Measurements from ENCODE around the gene EMC9.

EMC9 gene

DNA sequence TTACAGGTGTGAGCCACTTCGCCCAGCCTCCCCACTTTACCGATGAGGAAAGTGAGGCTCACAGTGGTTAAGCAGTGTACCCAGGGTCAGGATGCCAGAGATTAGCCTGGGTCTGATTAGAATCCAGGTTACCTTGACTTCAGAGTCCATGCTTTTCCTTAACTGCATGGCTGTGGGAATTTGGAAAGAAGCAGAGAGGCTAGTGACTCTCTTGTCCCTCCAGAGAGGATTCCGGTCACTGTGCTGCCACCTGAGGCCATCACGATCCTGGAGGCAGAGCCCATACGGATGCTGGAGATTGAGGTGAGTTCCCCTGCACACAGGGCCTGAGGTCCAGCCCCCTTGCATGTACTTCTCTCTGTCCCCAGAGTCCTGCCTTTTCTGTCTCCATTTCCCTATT is 35.2 kb upstream of the EMC9 start:
- DNase-seq: no peak

DNA sequence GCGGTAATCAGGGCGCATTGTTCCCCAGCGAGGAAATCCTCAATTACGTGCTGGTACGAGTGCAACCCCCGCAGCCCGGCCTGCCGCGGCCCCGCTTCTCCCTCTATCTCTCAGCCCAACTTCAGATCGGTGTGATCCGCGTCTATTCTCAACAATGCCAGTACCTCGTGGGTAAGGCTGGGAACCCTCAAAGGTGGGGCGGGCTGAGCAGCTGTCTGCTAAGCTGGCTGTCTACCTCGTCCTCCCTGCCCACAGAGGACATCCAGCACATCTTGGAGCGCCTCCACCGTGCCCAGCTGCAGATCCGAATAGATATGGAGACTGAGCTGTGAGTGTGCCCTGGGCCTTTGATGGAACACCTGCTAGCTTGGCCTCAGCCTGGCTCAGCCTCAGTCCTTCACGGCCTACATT is 31.5 kb upstream of the EMC9 start:
- DNase-seq: peak in 1 of 3 experiments; percentile 49

DNA sequence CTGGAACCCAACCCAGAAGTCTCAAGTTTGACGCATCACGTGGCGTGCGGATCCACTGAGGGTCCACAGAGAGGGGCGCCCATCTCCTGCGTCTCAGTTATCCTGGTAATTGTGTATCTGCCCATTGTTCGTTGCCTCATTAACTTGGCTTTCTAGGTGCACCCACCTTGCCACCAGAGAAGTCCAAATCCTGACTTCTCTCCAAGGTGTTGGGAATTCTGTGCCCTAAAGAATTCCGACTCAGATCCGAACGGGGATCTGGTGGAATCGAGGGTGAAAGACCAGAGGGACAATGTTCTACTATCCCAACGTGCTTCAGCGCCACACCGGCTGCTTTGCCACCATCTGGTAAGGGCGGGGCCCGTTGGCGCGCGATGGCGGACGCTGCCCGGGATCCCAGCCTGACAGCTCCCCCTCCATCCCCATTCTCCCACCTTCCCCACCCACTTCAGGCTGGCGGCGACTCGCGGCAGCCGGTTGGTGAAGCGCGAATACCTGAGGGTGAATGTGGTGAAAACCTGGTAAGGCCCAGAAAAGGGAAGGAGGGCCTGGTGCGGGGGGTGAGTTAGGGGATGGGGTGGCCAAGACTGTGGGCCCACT is 31.0 kb upstream of the EMC9 start:
- peak; percentile 37 to 59 (median 40) for DNase-seq

DNA sequence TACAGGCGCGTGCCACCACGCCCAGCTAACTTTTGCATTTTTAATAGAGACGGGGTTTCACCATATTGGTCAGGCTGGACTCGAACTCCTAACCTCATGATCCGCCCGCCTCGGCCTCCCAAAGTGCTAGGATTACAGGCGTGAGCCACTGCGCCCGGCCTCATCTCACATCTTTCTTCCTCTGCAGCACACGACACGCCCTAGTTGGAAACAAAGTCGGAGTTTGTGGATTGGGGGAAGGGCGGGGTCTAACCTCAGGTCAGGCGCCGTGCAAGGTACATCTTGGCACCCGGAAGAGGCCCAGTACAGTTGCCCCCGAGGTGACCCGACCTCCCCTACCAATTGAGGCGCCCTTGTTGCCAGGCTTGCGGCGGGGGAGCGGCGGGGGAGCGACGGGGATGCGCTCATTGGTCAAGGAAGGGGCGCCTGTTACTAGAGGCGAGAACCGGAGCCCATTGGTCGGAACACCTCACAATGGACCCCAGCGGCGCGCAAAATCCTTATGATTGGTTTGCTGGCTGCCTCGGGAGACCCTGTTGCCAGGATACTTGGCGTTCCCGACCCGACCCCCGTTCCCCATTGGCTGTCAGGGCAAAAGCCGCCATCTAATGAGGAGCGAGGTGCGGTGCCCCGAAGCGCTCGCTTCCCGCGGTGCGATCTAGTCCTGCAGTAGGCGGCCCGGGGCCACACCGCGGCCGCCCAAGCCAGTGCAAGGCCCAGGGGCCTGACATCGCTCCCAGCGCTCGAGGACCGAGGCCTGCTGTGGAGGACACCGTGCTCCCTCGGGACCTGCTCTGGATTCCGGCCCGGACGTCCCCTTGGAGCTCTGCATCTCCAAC is 30.2 kb upstream of the EMC9 start, which contains the start of gene REC8:
TSS of gene REC8 (plus strand) at position 659 of the 839 bp plus-strand sequence. CDS start 473 bp downstream, outside the sequence.
- peak; percentile 92 to 99 (median 98) for DNase-seq

DNA sequence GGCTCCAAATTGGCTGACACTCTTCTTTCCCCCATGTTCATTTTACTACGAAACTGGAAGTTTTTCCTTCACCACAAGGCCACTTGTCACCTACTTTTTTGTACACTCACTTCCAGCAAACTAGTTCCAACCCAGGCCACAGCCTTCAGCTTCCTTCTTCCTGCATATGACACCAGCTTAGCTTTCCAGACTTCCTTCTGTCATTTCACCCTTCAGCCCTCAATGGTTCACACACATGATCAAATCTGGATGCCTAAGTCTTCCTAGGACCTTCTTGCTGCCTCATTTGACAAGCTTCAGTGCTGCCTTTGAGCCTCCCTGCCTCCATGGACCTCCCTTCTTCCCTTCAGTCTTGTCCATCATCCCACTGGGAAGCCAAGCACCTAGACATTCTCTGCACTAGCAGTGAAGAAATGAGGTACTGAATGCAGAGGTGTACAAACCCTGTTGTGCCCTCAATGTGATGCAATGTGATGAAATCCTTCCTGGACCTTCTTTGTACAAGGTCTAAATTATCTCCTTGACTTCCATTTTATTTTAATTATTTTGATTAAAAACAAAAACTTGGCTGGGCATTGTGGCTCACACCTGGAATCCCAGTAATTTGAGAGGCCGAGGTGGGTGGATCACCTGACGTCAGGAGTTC is 26.2 kb upstream of the EMC9 start:
- no peak for DNase-seq

DNA sequence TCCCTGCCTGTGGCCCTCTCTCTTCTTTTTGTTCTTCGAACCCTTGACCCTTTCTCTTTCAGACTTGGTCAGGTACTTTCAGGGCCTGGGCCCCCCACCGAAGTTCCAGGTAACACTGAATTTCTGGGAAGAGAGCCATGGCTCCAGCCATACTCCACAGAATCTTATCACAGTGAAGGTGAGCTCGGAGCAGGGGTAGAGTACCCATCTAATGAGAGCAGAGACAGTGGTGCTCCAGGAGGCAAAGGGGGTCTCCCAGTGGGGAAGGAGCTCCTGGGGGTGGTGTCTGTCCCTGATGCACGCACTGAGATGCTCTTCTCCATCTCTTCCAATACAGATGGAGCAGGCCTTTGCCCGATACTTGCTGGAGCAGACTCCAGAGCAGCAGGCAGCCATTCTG is 24.4 kb upstream of the EMC9 start:
- no peak for DNase-seq

DNA sequence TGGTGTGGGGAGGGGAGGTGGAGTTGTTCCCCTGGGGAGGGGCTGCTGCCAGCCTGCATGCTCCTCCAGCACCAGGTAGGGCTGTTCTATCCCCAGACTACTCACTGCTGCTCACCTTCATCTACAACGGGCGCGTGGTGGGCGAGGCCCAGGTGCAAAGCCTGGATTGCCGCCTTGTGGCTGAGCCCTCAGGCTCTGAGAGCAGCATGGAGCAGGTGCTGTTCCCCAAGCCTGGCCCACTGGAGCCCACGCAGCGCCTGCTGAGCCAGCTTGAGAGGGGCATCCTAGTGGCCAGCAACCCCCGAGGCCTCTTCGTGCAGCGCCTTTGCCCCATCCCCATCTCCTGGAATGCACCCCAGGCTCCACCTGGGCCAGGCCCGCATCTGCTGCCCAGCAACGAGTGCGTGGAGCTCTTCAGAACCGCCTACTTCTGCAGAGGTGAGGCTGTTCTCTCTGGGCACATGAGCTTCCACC is 23.2 kb upstream of the EMC9 start:
- no peak for DNase-seq

DNA sequence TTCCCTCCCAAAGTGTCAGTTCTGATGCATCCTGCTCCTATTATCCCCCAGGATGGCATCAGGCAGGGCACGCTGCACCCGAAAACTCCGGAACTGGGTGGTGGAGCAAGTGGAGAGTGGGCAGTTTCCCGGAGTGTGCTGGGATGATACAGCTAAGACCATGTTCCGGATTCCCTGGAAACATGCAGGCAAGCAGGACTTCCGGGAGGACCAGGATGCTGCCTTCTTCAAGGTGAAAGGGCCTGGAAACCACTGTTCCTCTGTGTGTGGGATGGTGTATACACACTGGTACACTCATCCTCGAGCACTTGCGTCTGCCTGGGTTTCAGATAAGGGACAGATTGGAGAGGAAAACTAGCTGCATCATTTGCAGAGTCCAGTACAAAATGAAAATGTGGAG is 20.7 kb upstream of the EMC9 start:
- no peak for DNase-seq

DNA sequence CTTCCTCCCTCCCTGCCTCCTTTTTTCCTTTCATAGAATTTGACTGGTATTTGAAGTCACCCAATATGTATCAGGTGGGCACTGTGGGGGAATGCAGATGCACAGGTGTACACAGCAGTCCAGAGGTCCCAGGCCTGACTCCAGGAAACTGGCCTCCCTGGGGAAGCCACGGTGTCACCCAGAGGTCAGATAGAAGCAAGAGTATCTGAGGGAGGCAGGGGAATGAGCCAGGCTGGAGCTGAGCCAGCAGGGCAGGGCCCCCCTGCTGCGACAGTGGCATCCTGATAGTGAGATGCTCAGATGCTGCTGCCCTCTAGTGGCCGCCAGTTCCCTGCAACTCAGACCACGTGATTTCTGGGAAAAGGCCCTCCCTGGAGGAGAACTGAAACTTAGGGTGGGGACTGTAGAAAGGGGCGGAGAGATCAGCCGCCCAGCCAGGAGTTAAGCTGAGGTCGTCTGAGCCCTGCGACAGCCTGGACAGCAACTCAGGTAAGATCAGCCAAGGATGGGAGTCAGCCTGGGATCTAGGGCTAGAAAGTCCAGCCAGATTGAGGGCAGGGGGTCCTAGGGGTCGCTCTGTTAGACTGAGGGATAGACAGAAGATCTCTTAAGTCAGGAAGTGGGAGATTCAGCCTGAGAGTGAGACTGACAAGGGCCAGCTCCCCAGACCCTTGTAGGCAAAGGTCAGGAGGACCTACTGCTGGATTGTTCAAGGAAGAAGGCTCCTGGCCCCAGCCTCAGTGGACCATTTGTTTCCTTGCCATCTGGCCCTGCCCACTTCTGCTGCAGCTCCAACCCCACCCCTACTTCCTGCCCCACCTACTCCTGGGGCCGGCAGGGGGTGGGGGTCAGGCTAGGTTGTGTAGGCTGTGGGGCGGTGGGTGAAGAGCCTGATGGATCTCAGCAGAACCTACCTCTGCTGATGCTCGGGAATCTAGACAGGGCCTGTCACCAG is 19.7 kb upstream of the EMC9 start, which contains the start of gene IRF9:
TSS of gene IRF9 (plus strand) at position 416 of the 955 bp plus-strand sequence. CDS start 880 bp downstream, outside the sequence.
- peak; percentile 93 to 98 (median 97) for DNase-seq

DNA sequence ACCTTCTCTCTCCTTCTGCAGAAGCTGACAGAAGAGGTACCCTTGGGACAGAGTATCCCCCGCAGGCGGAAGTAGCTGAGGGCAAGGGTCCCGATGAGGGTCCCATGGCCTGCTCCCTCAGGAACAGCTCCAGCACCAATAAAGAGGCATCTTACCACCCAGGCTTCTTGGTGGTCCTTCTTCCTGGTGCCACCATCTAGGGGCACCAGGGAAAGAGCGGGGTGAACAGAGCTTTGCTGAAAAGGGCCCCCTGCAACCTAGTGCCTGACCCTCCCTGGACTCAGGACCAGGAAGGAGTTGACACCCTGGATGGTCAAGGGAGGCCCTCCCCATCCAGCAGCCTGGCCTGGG is 19.1 kb upstream of the EMC9 start:
- DNase-seq: no peak

DNA sequence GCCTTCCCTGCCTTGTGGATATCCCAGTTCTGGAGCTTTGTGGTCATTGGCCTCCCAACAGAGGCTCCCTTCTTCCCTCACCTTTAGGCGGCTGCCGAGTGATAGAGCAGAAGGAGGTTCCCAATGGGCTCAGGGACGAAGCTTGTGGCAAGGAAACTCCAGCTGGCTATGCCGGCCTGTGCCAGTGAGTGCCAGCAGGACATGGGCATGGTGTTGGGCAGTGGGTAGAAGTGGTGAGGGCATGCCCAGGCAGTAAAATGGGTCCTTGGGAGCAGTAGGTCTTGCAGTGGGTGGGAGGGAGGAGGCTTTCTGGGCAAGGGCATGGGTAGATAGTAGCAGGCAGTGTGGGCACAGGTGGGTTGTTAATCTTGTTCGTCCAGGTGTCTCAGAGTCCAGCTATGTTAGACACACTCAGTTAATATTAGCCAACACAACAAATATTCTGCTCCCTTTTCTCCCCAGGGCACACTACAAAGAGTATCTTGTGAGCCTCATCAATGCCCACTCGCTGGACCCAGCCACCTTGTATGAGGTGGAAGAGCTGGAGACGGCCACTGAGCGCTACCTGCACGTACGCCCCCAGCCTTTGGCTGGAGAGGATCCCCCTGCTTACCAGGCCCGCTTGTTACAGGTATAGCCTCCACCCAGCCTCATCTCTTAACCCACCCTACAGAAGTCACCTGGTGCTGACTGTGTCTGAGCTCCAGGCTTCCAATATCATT is 18.5 kb upstream of the EMC9 start:
- DNase-seq: no peak

DNA sequence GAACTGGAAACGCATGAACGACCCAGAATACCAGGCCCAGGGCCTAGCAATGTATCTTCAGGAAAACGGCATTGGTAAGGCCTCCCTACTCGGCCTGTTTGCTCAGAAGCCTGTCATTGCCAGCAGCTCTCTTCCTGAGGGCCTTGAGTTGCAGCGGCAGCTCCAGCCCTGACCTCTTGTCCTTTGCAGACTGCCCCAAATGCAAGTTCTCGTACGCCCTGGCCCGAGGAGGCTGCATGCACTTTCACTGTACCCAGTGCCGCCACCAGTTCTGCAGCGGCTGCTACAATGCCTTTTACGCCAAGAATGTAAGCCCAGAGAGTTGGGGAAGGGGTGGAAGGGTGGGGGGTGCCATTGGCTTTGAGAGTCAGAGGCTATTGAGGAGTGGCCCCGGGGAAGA is 15.9 kb upstream of the EMC9 start:
- DNase-seq: no peak

DNA sequence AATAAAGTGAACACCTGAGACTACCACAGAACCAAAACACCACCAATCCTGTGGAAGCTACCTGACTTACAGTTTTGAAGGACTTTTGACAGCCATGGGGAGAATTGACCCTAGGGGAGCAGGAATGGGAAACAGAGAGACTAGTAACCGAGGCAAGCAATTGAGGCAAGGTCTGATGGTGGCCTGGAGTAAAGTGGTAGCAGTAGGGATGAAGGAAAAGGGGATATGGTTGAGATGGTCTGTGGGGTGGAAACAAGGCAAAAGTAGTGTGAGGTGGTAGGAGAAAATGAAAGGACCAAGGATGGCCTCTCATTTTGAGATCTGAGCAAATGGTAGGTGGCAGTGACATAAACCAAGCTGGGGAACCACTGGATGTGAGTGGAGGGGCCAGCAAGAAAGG is 15.4 kb upstream of the EMC9 start:
- DNase-seq: no peak

DNA sequence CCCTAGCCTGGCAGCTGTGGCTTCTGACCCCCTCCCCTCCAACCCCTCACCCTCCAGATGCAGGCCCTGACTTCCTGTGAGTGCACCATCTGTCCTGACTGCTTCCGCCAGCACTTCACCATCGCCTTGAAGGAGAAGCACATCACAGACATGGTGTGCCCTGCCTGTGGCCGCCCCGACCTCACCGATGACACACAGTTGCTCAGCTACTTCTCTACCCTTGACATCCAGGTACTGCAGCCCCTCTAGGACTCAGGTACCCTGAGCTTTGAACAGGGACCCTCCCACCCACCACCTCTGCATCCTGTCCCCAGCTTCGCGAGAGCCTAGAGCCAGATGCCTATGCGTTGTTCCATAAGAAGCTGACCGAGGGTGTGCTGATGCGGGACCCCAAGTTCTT is 13.7 kb upstream of the EMC9 start:
- no peak for DNase-seq

DNA sequence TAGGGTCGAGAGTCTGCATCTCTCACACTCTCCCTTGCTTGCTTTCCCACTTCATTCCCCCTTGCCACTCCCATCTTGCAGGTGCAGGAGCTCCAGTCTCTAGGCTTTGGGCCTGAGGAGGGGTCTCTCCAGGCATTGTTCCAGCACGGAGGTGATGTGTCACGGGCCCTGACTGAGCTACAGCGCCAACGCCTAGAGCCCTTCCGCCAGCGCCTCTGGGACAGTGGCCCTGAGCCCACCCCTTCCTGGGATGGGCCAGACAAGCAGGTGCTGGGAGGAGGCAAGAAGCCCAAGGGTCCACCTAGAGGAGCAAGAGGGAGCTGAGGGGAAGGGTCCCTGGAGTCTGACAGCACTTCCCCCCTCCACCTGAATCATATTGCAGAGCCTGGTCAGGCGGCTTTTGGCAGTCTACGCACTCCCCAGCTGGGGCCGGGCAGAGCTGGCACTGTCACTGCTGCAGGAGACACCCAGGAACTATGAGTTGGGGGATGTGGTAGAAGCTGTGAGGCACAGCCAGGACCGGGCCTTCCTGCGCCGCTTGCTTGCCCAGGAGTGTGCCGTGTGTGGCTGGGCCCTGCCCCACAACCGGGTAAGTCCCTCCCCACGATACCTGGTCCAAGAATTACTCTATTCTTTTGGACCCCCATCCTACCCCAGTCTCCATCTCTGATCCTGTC is 10.2 kb upstream of the EMC9 start:
- no peak for DNase-seq

DNA sequence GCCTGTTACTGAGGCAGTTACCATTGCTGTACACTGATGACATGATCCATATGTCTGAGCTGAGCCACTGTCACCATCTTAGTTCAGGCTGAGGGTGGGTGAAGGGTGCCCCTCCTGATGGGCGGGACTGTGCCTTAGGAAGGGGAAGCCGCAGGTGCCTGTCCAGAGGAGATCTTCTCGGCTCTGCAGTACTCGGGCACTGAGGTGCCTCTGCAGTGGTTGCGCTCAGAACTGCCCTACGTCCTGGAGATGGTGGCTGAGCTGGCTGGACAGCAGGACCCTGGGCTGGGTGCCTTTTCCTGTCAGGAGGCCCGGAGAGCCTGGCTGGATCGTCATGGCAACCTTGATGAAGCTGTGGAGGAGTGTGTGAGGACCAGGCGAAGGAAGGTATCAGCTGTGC is 9.6 kb upstream of the EMC9 start:
- no peak for DNase-seq

DNA sequence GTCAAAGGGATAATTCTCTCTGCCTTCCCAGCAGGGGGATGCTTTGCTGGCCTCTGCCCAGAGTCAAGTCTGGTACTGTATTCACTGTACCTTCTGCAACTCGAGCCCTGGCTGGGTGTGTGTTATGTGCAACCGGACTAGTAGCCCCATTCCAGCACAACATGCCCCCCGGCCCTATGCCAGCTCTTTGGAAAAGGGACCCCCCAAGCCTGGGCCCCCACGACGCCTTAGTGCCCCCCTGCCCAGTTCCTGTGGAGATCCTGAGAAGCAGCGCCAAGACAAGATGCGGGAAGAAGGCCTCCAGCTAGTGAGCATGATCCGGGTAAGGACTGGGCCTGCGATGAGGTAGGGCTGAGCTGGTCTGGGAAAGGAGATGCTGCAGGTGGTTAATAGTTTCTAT is 9.2 kb upstream of the EMC9 start:
- no peak for DNase-seq

DNA sequence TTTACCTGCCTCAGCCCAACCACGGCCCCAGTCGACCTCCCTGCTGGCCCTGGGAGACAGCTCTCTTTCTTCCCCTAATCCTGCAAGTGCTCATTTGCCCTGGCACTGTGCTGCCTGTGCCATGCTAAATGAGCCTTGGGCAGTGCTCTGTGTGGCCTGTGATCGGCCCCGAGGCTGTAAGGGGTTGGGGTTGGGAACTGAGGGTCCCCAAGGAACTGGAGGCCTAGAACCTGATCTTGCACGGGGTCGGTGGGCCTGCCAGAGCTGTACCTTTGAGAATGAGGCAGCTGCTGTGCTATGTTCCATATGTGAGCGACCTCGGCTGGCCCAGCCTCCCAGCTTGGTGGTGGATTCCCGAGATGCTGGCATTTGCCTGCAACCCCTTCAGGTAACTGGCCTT is 8.7 kb upstream of the EMC9 start:
- no peak for DNase-seq

DNA sequence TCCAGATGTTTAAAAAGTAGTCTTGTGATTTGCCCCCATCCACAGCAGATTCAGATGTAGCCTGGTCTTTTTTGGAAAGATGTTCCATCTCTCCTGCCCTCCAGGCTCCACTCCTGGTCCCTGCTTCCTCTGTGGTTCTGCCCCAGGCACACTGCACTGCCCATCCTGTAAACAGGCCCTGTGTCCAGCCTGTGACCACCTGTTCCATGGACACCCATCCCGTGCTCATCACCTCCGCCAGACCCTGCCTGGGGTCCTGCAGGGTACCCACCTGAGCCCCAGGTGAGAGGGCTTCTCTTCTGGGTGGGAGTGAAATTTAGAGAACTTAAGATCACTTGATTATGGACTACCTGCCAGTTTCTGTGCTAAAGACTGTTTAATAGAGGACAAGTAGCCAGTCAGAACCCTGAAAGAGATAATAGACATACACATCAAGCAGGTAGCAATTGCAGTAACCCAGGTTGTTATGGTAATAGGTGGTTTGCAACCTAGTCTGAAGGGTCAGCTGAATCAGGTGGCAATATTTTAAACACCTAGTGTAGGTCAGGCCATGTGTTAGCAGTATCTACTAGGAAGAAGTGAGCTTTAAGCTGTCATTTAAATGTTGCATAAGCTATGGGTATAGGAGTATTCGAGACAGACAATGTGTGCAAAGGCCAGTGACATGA is 8.0 kb upstream of the EMC9 start:
- DNase-seq: no peak

DNA sequence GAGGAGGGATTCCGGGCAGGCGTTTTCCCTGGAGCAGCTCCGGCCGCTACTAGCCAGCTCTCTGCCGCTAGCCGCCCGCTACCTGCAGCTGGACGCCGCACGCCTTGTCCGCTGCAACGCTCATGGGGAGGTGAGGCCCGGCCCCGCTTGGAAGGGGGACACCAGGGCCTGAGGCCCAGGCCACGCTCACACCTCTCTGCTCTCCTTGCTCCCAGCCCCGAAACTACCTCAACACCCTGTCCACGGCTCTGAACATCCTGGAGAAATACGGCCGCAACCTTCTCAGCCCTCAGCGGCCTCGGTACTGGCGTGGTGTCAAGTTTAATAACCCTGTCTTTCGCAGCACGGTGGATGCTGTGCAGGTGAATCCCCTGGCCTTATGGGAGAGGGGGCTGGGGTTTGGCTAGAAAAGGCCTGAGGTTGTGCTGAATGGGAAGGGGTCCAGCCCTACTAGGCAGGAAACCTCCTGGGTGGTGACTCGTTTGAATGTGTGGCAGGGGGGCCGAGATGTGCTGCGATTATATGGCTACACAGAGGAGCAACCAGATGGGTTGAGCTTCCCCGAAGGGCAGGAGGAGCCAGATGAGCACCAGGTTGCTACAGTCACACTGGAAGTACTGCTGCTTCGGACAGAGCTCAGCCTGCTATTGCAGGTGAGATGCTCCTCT is 6.5 kb upstream of the EMC9 start:
- DNase-seq: peak in 1 of 3 experiments; percentile 48

Data from NCI-H1417 (cell line).